Keratinocyte (primary cell): ENCODE data around the gene RELL2.

Experiments
- EZH2 ChIP-seq: IDR thresholded peaks from one replicate; pipeline ENCODE4 v1.6.1; 2012; ENCODE audit warnings: inconsistent platforms, mild to moderate bottlenecking, low read length, moderate library complexity
- TF ChIP-seq, protein P1 (sequence below), 3 experiments: IDR thresholded peaks in 1 of 3; conservative IDR thresholded peaks in 1 of 3; optimal IDR thresholded peaks in 1 of 3; 2 replicates in 2 of 3; 3 replicates in 1 of 3; pipeline versions ENCODE3 to v1.5.1; 2011; ENCODE audit warnings: low read length in 3 of 3, mild to moderate bottlenecking in 3 of 3, moderate library complexity in 2 of 3, control low read depth in 1 of 3, inconsistent platforms in 1 of 3; ENCODE audit not compliant: insufficient read depth in 2 of 3; ENCODE audit errors: extremely low read depth in 1 of 3

GRCh38 chr5:141654298-141654697 is 17.5 kb downstream of the RELL2 start:
- TF ChIP-seq, protein P1, sequence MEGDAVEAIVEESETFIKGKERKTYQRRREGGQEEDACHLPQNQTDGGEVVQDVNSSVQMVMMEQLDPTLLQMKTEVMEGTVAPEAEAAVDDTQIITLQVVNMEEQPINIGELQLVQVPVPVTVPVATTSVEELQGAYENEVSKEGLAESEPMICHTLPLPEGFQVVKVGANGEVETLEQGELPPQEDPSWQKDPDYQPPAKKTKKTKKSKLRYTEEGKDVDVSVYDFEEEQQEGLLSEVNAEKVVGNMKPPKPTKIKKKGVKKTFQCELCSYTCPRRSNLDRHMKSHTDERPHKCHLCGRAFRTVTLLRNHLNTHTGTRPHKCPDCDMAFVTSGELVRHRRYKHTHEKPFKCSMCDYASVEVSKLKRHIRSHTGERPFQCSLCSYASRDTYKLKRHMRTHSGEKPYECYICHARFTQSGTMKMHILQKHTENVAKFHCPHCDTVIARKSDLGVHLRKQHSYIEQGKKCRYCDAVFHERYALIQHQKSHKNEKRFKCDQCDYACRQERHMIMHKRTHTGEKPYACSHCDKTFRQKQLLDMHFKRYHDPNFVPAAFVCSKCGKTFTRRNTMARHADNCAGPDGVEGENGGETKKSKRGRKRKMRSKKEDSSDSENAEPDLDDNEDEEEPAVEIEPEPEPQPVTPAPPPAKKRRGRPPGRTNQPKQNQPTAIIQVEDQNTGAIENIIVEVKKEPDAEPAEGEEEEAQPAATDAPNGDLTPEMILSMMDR (optimal IDR thresholded peaks at IDR 0.05 in 1 of 3, IDR thresholded peaks at IDR 0.05 in 1 of 3, conservative IDR thresholded peaks at IDR 0.05 in 1 of 3; ENCODE audit: extremely low read depth in 1 of 3, insufficient read depth in 2 of 3, low read length in 3 of 3), result no peak
- TF ChIP-seq EZH2, result no peak
